ENCODE measurements around the gene TM2D3.

GRCh38 chr15:101635944-101636727, 16.0 kb downstream of the TM2D3 start:
- TF ChIP-seq ZNF384 (IDR thresholded peaks at IDR 0.05) (no peak), ARNT (IDR thresholded peaks at IDR 0.05) (no peak), BHLHE40 (IDR thresholded peaks at IDR 0.05; ENCODE audit: borderline replicate concordance) (no peak), TARDBP (IDR thresholded peaks at IDR 0.05) (no peak)

Data from HEK293T (cell line).